K562 (cell line): ENCODE results near the gene NME4. TPM values are rescaled to one million over a fixed set of nuclear protein-coding genes. Genes with fewer than 3 reads are reported as not detected.

Source experiments
- BACH1 ChIP-seq: fragments of 200-800 bp; sonication (Bioruptor generic); IDR thresholded peaks from 2 replicates; pipeline ENCODE4 v1.6.1; 2016; ENCODE audit warnings: missing genetic modification characterization, missing compliant biosample characterization
- BHLHE40 ChIP-seq: IDR thresholded peaks from 2 replicates; pipeline ENCODE4 v1.6.1; 2011; ENCODE audit warnings: low read length, improper control_type of control experiment
- CHD1 ChIP-seq: fragments of 200-600 bp; sonication (generic); IDR thresholded peaks from one replicate; pipeline ENCODE4 v1.6.1; 2012; ENCODE audit warnings: mild to moderate bottlenecking, moderate library complexity, low read length, inconsistent platforms
- CREB3L1 ChIP-seq: fragments of 450-650 bp; IDR thresholded peaks from 2 replicates; pipeline ENCODE4 v1.6.1; 2014; ENCODE audit warnings: low read depth, mild to moderate bottlenecking, moderate library complexity, borderline replicate concordance
- CREM ChIP-seq: IDR thresholded peaks from 2 replicates; pipeline ENCODE4 v1.6.1; 2014; ENCODE audit warnings: antibody characterized with exemption, low read depth
- CTBP1 ChIP-seq: fragments of 450-650 bp; IDR thresholded peaks from 2 replicates; pipeline ENCODE4 v1.6.1; 2016; ENCODE audit warnings: borderline replicate concordance
- ERF ChIP-seq: fragments of 450-650 bp; formaldehyde crosslinking; IDR thresholded peaks from 2 replicates; pipeline ENCODE4 v1.4.0; 2020; ENCODE audit warnings: mild to moderate bottlenecking, mixed read lengths
- ESRRB ChIP-seq: fragments of 250-450 bp; sonication (Bioruptor Pico); IDR thresholded peaks from 2 replicates; pipeline ENCODE4 v1.5.0; 2020; ENCODE audit warnings: mild to moderate bottlenecking, moderate library complexity, borderline replicate concordance
- FOXM1 ChIP-seq, 2 experiments: fragments of 450-650 bp in 1 of 2; sonication (generic) in 1 of 2; formaldehyde crosslinking in 1 of 2; IDR thresholded peaks; 2 replicates each; pipeline versions ENCODE4 v1.6.1 to v1.9.0; 2017 to 2022; ENCODE audit warnings: low read depth in 2 of 2, mild to moderate bottlenecking in 2 of 2, missing genetic modification reagents in 1 of 2, moderate library complexity in 1 of 2
- HMG20B ChIP-seq: fragments of 250-450 bp; sonication (Bioruptor Pico); IDR thresholded peaks from 2 replicates; pipeline ENCODE4 v1.5.0; 2021; ENCODE audit warnings: mild to moderate bottlenecking
- MECOM ChIP-seq: fragments of 250-450 bp; sonication (Bioruptor Pico); IDR thresholded peaks from 2 replicates; pipeline ENCODE4 v1.8.0; 2022; ENCODE audit warnings: inconsistent platforms
- SIN3A ChIP-seq, 2 experiments: fragments of 150-350 bp in 1 of 2; IDR thresholded peaks; 2 replicates each; pipeline ENCODE4 v1.6.1; 2011 to 2016; ENCODE audit warnings: borderline replicate concordance in 2 of 2, low read depth in 2 of 2, low read length in 2 of 2, mild to moderate bottlenecking in 2 of 2, moderate library complexity in 2 of 2; ENCODE audit not compliant: control insufficient read depth in 1 of 2
- TSHZ1 ChIP-seq: fragments of 250-450 bp; sonication (Bioruptor Pico); IDR thresholded peaks from 2 replicates; pipeline ENCODE4 v1.4.0; 2020; ENCODE audit warnings: mild to moderate bottlenecking, moderate library complexity
- ZNF282 ChIP-seq: sonication (generic); formaldehyde crosslinking; IDR thresholded peaks from 2 replicates; pipeline ENCODE4 v1.8.1; 2023; ENCODE audit warnings: missing genetic modification reagents
- ZNF324 ChIP-seq: fragments of 250-450 bp; sonication (Bioruptor Pico); IDR thresholded peaks from 2 replicates; pipeline ENCODE4 v1.4.0; 2020; ENCODE audit warnings: mild to moderate bottlenecking
- ZNF41 ChIP-seq: fragments of 250-450 bp; sonication (Bioruptor Pico); conservative IDR thresholded peaks from 2 replicates; pipeline ENCODE4 v1.4.0; 2020; ENCODE audit warnings: mild to moderate bottlenecking
- ZNF445 ChIP-seq: fragments of 250-450 bp; sonication (Bioruptor Pico); IDR thresholded peaks from 2 replicates; pipeline ENCODE4 v1.4.0; 2020; ENCODE audit warnings: low read depth, mild to moderate bottlenecking, moderate library complexity
- ZNF518B ChIP-seq: fragments of 250-450 bp; sonication (Bioruptor Pico); IDR thresholded peaks from 2 replicates; pipeline ENCODE4 v1.5.0; 2021; ENCODE audit warnings: mild to moderate bottlenecking, moderate library complexity
- ZNF584 ChIP-seq: fragments of 200-800 bp; sonication (Bioruptor generic); IDR thresholded peaks from 2 replicates; pipeline ENCODE4 v1.6.1; 2016; ENCODE audit warnings: low read depth, mild to moderate bottlenecking, missing genetic modification characterization, missing compliant biosample characterization
- ZZZ3 ChIP-seq: fragments of 450-650 bp; IDR thresholded peaks from 2 replicates; pipeline ENCODE4 v1.6.1; 2016; ENCODE audit warnings: antibody characterized with exemption, mild to moderate bottlenecking, moderate library complexity
- polyA plus RNA-seq, 8 experiments: library from polyadenylated mRNA; depleted of rRNA in 4 of 8; stranded (reverse) in 5 of 8; unstranded in 3 of 8; fragments of >200 nt; fragmentation: Nextera tagmentation in 2 of 8; fragmentation: Illumina TruSeq in 1 of 8; extraction: Ambion mirVana in 2 of 8; extraction: Trizol in 1 of 8; gene quantifications; 2 replicates each; pipeline versions ENCODE4 v1.2.1 to v1.2.3, GENCODE V29; 2011 to 2014; ENCODE audit warnings: inconsistent platforms in 1 of 8, missing spikeins in 1 of 8
- total RNA-seq, 7 experiments: library from RNA; depleted of rRNA in 6 of 7; stranded (reverse); fragments of >200 nt in 6 of 7; fragmentation: Illumina TruSeq in 2 of 7; extraction: Trizol in 2 of 7; gene quantifications; 2 replicates each; pipeline versions ENCODE4 v1.2.1 to v1.2.3, GENCODE V29; 2011 to 2021; ENCODE audit warnings: low replicate concordance in 1 of 7
- TF ChIP-seq, protein P1 (sequence below): fragments of 250-450 bp; sonication (Bioruptor Pico); IDR thresholded peaks from 2 replicates; pipeline ENCODE4 v1.9.0; 2021; ENCODE audit warnings: mild to moderate bottlenecking

Gene NME4
- total and polyA plus RNA-seq, 9 of the 15 experiments (the other 6 are each of a cell fraction or from before 2014, with no cell fraction given) = 15.4 to 264 (median 139) TPM

- TF ChIP-seq CREB3L1 (no peak), ZNF518B (CRISPR knock-in tag) (no peak), BHLHE40 (peak; percentile 72), ZNF445 (CRISPR knock-in tag) (no peak), BACH1 (tag) (no peak), CTBP1 (peak; percentile 60; the same call in 1 of the 2 replicates), ZNF584 (no peak), ESRRB (CRISPR knock-in tag) (no peak), ZNF282 (CRISPR knock-in tag) (no peak), ZNF41 (no peak), CHD1 (peak; percentile 67), ZZZ3 (no peak), CREM (no peak), SIN3A (IDR thresholded peaks at IDR 0.05; ENCODE audit: borderline replicate concordance in 2 of 2, control insufficient read depth in 1 of 2, low read depth in 2 of 2, low read length in 2 of 2) (peak; percentile 47 to 67; a peak in 2 of 4 replicates), ERF (CRISPR knock-in tag) (peak; percentile 86; the same call in 1 of the 2 replicates), MECOM (CRISPR knock-in tag) (no peak), ZNF324 (CRISPR knock-in tag) (no peak), FOXM1 (IDR thresholded peaks at IDR 0.05; ENCODE audit: low read depth) (no peak), FOXM1 (CRISPR knock-in tag; IDR thresholded peaks at IDR 0.05; ENCODE audit: low read depth) (no peak), TSHZ1 (CRISPR knock-in tag) (no peak), HMG20B (CRISPR knock-in tag) (no peak)
- TF ChIP-seq, protein P1, sequence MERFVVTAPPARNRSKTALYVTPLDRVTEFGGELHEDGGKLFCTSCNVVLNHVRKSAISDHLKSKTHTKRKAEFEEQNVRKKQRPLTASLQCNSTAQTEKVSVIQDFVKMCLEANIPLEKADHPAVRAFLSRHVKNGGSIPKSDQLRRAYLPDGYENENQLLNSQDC = no peak
Observed at GRCh38 chr16:397135-397661, at the start of gene NME4 (continued).
